OCI-LY1 (cell line): ENCODE measurements around the gene DBF4.

Experiments used
- H2AFZ ChIP-seq: fragments of 200-600 bp; sonication (generic), shearing (Covaris generic); 2 replicates; pipeline ENCODE4 v1.6.0; 2014; ENCODE audit warnings: antibody characterized with exemption, mild to moderate bottlenecking, low read length
- H3F3A ChIP-seq: fragments of 200-600 bp; sonication (generic), shearing (Covaris generic); 2 replicates; pipeline ENCODE4 v1.6.0; 2014; ENCODE audit warnings: mild to moderate bottlenecking, antibody characterized with exemption, low read length, moderate library complexity; ENCODE audit not compliant: insufficient read depth
- H3K27ac ChIP-seq: fragments of 200-600 bp; sonication (generic); 2 replicates; pipeline ENCODE4 v1.5.1; 2014; ENCODE audit warnings: low read length, mixed run types, mild to moderate bottlenecking, low read depth; ENCODE audit not compliant: poor library complexity, severe bottlenecking
- H3K27me3 ChIP-seq: fragments of 200-600 bp; sonication (generic); 2 replicates; pipeline ENCODE4 v1.6.0; 2014; ENCODE audit warnings: antibody characterized with exemption, mild to moderate bottlenecking, low read length, moderate library complexity; ENCODE audit not compliant: insufficient read depth
- H3K36me3 ChIP-seq: fragments of 200-600 bp; sonication (generic); 2 replicates; pipeline ENCODE4 v1.6.1; 2014; ENCODE audit warnings: mild to moderate bottlenecking, antibody characterized with exemption, low read length, moderate library complexity, mixed read lengths; ENCODE audit not compliant: insufficient read depth
- H3K4me1 ChIP-seq: fragments of 200-600 bp; sonication (generic); 2 replicates; pipeline ENCODE4 v1.5.1; 2014; ENCODE audit warnings: mild to moderate bottlenecking, low read length, moderate library complexity; ENCODE audit not compliant: insufficient read depth, severe bottlenecking
- H3K4me2 ChIP-seq: fragments of 200-600 bp; sonication (generic), shearing (Covaris generic); 2 replicates; pipeline ENCODE4 v1.6.1; 2014; ENCODE audit warnings: low read length
- H3K4me3 ChIP-seq: fragments of 200-600 bp; sonication (generic); 2 replicates; pipeline ENCODE4 v1.5.1; 2014; ENCODE audit warnings: low read length, low read depth, mild to moderate bottlenecking, mixed read lengths; ENCODE audit not compliant: poor library complexity, severe bottlenecking
- H3K79me2 ChIP-seq: fragments of 200-600 bp; shearing (Covaris generic); 2 replicates; pipeline ENCODE4 v1.6.1; 2016; ENCODE audit warnings: mixed run types, low read length, mixed read lengths; ENCODE audit not compliant: insufficient read depth
- H3K9ac ChIP-seq: fragments of 200-600 bp; sonication (generic), shearing (Covaris generic); 2 replicates; pipeline ENCODE4 v1.6.1; 2014; ENCODE audit warnings: mild to moderate bottlenecking, low read length, mixed read lengths
- H3K9me2 ChIP-seq: fragments of 200-600 bp; sonication (generic), shearing (Covaris generic); 2 replicates; pipeline ENCODE4 v1.6.1; 2014; ENCODE audit warnings: low read depth, mild to moderate bottlenecking, low read length, mixed read lengths
- H3K9me3 ChIP-seq: fragments of 200-600 bp; shearing (Covaris generic); 2 replicates; pipeline ENCODE4 v1.6.1; 2014; ENCODE audit warnings: low read length, mixed read lengths
- H4K20me1 ChIP-seq: fragments of 200-600 bp; sonication (generic), shearing (Covaris generic); 2 replicates; pipeline ENCODE4 v1.6.0; 2016; ENCODE audit warnings: mild to moderate bottlenecking, low read length; ENCODE audit not compliant: insufficient read depth
- CTCF ChIP-seq: fragments of 200-600 bp; sonication (generic), shearing (Covaris generic); IDR thresholded peaks from 2 replicates; pipeline ENCODE4 v1.5.1; 2017; ENCODE audit warnings: mild to moderate bottlenecking, antibody characterized with exemption, low read length, moderate library complexity, mixed read lengths
- EZH2 ChIP-seq: fragments of 200-600 bp; sonication (generic), shearing (Covaris generic); IDR thresholded peaks from 2 replicates; pipeline ENCODE4 v1.8.0; 2017; ENCODE audit warnings: borderline replicate concordance, mixed run types, mild to moderate bottlenecking, antibody characterized with exemption, low read length, moderate library complexity, mixed read lengths

Gene DBF4

GRCh38 chr7:87837597-87837996 is 38.7 kb upstream of the DBF4 start:
- Histone ChIP-seq H3K4me1 (no peaks in the 10 kb centered on the region), H3K36me3 (peaks cover 22% of the 10 kb centered on the region), H3K9ac (no peak overlapping the region), H2AFZ (no peak overlapping the region), H3K79me2 (no peaks in the 10 kb centered on the region), H3K9me3 (no peaks in the 10 kb centered on the region), H3K9me2 (0 out of 2 replicates have a peak, but pooled peaks cover 2% of the 10 kb centered on the region), H3K27ac (no peak overlapping the region), H3K4me3 (no peak overlapping the region), H4K20me1 (no peaks in the 10 kb centered on the region), H3K4me2 (no peak overlapping the region), H3F3A (no peaks in the 10 kb centered on the region; the same call in 1 of the 2 replicates), H3K27me3 (no peaks in the 10 kb centered on the region)
- TF ChIP-seq CTCF (no peak), EZH2 (no peak)

- H3K9me3 ChIP-seq, result no peaks in the 10 kb centered on the region
- H3K79me2 ChIP-seq, result no peaks in the 10 kb centered on the region
- H3K27ac ChIP-seq, result no peak overlapping the region
- H4K20me1 ChIP-seq, result no peaks in the 10 kb centered on the region
- TF ChIP-seq CTCF (no peak), EZH2 (no peak)
- H3K4me1 ChIP-seq, result peaks cover 6% of the 10 kb centered on the region
- no peak overlapping the region for H2AFZ ChIP-seq
- no peak overlapping the region for H3K4me3 ChIP-seq
- H3K9ac ChIP-seq, result no peak overlapping the region
- no peaks in the 10 kb centered on the region for H3K9me2 ChIP-seq
- H3K36me3 ChIP-seq, result peaks cover 57% of the 10 kb centered on the region
- H3K4me2 ChIP-seq, result no peak overlapping the region
- no peaks in the 10 kb centered on the region for H3F3A ChIP-seq
- H3K27me3 ChIP-seq, result no peaks in the 10 kb centered on the region
These were observed 25.3 kb upstream of the DBF4 start for GRCh38 chr7:87850836-87851593.

GRCh38 chr7:87852306-87852705 is 24.0 kb upstream of the DBF4 start:
- Histone ChIP-seq H2AFZ (no peak overlapping the region), H4K20me1 (no peaks in the 10 kb centered on the region), H3K27ac (no peak overlapping the region), H3K4me3 (no peak overlapping the region), H3K9me3 (no peaks in the 10 kb centered on the region), H3K9ac (no peak overlapping the region), H3K79me2 (no peaks in the 10 kb centered on the region), H3K27me3 (no peaks in the 10 kb centered on the region), H3K9me2 (no peaks in the 10 kb centered on the region), H3K36me3 (peaks cover 59% of the 10 kb centered on the region), H3K4me1 (peaks cover 6% of the 10 kb centered on the region), H3K4me2 (no peak overlapping the region), H3F3A (no peaks in the 10 kb centered on the region)
- no peak for TF ChIP-seq EZH2
- TF ChIP-seq CTCF, result no peak
